ENCODE measurements around the gene RASSF4. TPM values are rescaled to one million over a fixed set of nuclear protein-coding genes. Genes with fewer than 3 reads are reported as not detected.

The RASSF4 gene
- total and polyA plus RNA-seq, 9 donors: 4.8 to 21.9 (median 8.1) TPM

DNA sequence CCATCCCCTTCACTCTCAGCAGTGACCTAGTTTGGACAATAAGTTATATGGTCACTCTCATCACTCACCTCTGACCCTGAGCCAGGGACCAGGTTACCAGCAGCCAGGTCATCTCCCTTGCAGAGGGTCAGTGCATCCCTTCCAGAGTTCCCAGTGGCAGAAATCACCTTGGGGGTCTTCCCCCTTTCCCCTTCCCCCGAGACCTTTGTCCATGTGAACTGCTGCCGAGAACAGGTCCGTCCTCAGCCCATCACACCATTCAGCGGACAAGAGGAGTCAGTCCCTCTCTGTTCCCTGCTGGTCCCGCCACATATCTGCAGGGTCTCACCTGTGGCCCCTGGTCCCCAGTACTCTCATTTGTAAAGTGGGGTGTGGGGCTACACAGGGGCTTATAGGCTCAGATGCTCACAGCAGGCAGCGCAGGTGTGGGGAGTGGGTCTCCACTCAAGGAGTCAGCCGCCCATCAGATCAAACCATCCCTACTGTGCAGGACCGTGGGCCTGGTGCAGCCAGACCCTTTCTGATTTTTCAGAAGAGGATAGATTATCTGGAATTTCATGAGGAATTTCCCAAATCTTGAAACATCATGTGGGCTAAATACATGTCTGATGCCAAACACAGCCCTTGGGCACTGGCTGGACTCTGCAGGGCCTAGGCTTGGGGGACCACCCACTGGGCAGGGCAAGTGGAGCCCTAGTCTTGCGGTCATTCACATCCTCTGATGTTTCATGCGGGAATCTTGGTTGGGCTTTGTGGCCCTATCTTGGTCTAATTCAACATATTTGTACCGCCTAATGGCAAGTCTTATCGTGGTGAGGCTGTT is 12.5 kb downstream of the RASSF4 start:
- Histone ChIP-seq H3K27me3 (no peaks in the 10 kb centered on the region), H3K4me3 (no peak overlapping the region), H3K4me1 (ENCODE audit: insufficient read depth) (peaks cover 15% of the 10 kb centered on the region), H3K36me3 (no peaks in the 10 kb centered on the region), H3K9me3 (no peaks in the 10 kb centered on the region), H3K27ac (no peak overlapping the region)
- intact Hi-C loops (cut with DNase I): loop anchor here in 1 of 4 donors (2.0 kb wide), 1 partner anchor 39 kb away; no protein-coding TSS in a partner anchor
- WGBS, 3 donors: 92 to 99% (median 97%) methylated on average over 12 of the region's 12 CpGs
- DNase-seq: peak in 2 of 5 donors; percentile 19 to 29
- TF ChIP-seq POLR2A (IDR thresholded peaks at IDR 0.05): no peak
- TF ChIP-seq CTCF (IDR thresholded peaks at IDR 0.05): no peak
- TF ChIP-seq EP300 (IDR thresholded peaks at IDR 0.05): no peak

DNA sequence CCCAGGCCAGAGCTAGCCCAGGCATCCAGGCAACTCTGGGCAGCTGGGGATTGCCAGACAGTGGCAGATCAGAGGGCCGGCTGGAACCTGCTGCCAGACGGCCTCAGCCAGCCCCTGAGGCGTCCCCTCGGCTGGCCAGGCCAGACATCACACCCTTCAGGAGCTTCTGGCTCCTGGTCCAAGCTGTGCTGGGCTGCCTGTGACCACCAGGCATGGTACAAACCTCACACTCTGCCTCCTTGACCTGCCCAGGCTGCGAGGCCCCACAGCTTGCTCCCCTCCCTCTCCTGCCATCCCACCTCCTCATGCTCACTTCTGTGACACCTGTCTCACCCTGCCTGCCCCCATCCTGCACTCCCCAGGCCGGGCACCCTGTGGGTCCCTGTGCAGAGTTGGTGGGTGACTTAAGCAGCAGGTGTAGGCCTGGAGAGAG is 13.3 kb downstream of the RASSF4 start:
- intact Hi-C loops (cut with DNase I): loop anchor here in 1 of 4 donors (2.0 kb wide), 1 partner anchor 40 kb away; no protein-coding TSS in a partner anchor
- Histone ChIP-seq H3K27me3 (no peaks in the 10 kb centered on the region), H3K4me3 (no peak overlapping the region), H3K9me3 (peaks cover 0 to 7% of the 10 kb centered on the region in 2 donors), H3K27ac (no peak overlapping the region), H3K36me3 (no peaks in the 10 kb centered on the region), H3K4me1 (ENCODE audit: insufficient read depth) (peaks cover 15% of the 10 kb centered on the region)
- no peak for TF ChIP-seq EP300 (IDR thresholded peaks at IDR 0.05)
- TF ChIP-seq POLR2A (IDR thresholded peaks at IDR 0.05): no peak
- TF ChIP-seq CTCF (IDR thresholded peaks at IDR 0.05): no peak
- WGBS, 3 donors: 83 to 90% (median 88%) methylated on average over 6 of the region's 6 CpGs
- DNase-seq: peak in 1 of 5 donors; percentile 30

GRCh38 chr10:44973323-44974081 is 13.9 kb downstream of the RASSF4 start:
- Histone ChIP-seq H3K4me3 (no peak overlapping the region), H3K9me3 (peaks cover 0 to 7% of the 10 kb centered on the region in 2 donors), H3K4me1 (ENCODE audit: insufficient read depth) (peaks cover 15% of the 10 kb centered on the region), H3K27ac (peak overlapping the region in 1 of 2 donors; percentile 84), H3K27me3 (no peaks in the 10 kb centered on the region), H3K36me3 (no peaks in the 10 kb centered on the region)
- DNase-seq: peak in 3 of 5 donors; percentile 8 to 37 (median 26)
- no peak for TF ChIP-seq POLR2A (IDR thresholded peaks at IDR 0.05)
- TF ChIP-seq CTCF (IDR thresholded peaks at IDR 0.05): no peak
- TF ChIP-seq EP300 (IDR thresholded peaks at IDR 0.05): no peak
- 76 to 79% (median 76%) methylated on average over 18 of the region's 18 CpGs for WGBS, 3 donors
- intact Hi-C loops (cut with DNase I): loop anchor here in 2 of 4 donors (1.0 to 2.0 kb wide), 3 partner anchors 23 to 41 kb away; no protein-coding TSS in a partner anchor

DNA sequence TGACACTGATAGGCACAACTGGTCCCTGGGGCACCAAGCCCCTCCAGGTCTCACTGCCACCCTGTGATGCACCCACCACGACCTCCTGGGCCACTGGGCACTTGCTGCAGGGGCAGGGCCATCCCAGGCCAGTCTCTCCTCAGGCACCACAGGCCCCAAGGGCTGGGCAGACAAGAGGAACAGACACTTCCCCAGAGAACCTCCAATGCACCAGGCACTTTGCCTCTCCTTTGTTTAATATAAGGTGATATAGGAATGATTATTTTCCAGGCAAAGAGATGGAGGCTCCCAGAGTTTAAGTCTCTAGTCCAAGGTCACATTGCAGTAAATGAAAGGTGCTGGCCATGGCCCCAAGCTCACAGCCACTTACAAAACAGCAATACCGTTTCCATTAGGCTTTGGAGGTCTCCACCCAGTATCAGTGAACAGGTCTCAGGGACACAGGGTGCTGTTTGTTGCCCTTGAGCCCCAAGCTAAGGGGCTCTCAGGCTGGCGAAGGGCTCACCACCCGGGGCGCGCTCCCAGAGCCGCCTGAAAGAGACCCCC is 14.6 kb downstream of the RASSF4 start:
- no peak for TF ChIP-seq EP300 (IDR thresholded peaks at IDR 0.05)
- TF ChIP-seq POLR2A (IDR thresholded peaks at IDR 0.05): no peak
- no peak for TF ChIP-seq CTCF (IDR thresholded peaks at IDR 0.05)
- Histone ChIP-seq H3K4me1 (ENCODE audit: insufficient read depth) (peaks cover 19% of the 10 kb centered on the region), H3K4me3 (peak overlapping the region; percentile 69), H3K9me3 (peaks cover 0 to 7% of the 10 kb centered on the region in 2 donors), H3K36me3 (no peaks in the 10 kb centered on the region), H3K27ac (peak overlapping the region; percentile 73 to 84), H3K27me3 (no peaks in the 10 kb centered on the region)
- DNase-seq: peak in 3 of 5 donors; percentile 19 to 40 (median 40)
- intact Hi-C loops (cut with DNase I): loop anchor here in 1 of 4 donors (1.0 to 2.0 kb wide), 2 partner anchors 23 to 40 kb away; no protein-coding TSS in a partner anchor
- 23 to 41% (median 25%) methylated on average over 7 of the region's 7 CpGs for WGBS, 3 donors

Data from ovary (tissue), 9 donors.